Cardiac muscle cell (in vitro differentiated cells and primary cell): ENCODE measurements around the gene TMEM44. TPM values are rescaled to one million over a fixed set of nuclear protein-coding genes. Genes with fewer than 3 reads are reported as not detected.

Experiments used
- DNase-seq, 2 donors: peaks; one replicate each; pipeline versions ENCODE4 v3.0.0 to v3.0.0-alpha.2; 2010 to 2017; ENCODE audit warnings: low read depth in 1 of 2, low spot score in 1 of 2
- H3K27ac ChIP-seq: fragments of 200-600 bp; sonication (generic); 2 replicates; pipeline ENCODE4 v1.5.1; 2016
- H3K27me3 ChIP-seq: fragments of 200-600 bp; sonication (generic); 2 replicates; pipeline ENCODE4 v1.6.0; 2016; ENCODE audit warnings: control low read depth
- H3K36me3 ChIP-seq: fragments of 200-600 bp; sonication (generic); 2 replicates; pipeline ENCODE4 v1.5.1; 2016; ENCODE audit warnings: control low read depth
- H3K4me1 ChIP-seq: fragments of 200-600 bp; sonication (generic); 2 replicates; pipeline ENCODE4 v1.8.1; 2017; ENCODE audit warnings: low read depth, mild to moderate bottlenecking, mixed run types
- H3K4me3 ChIP-seq: fragments of 200-600 bp; sonication (generic); 2 replicates; pipeline ENCODE4 v1.5.1; 2016; ENCODE audit warnings: mild to moderate bottlenecking
- H3K9me3 ChIP-seq: fragments of 200-600 bp; sonication (generic); 2 replicates; pipeline ENCODE4 v1.5.1; 2017; ENCODE audit warnings: low read depth, mild to moderate bottlenecking, control low read depth
- polyA plus RNA-seq: library from polyadenylated mRNA; unstranded; fragments of >200 nt; fragmentation: Nextera tagmentation; extraction: Ambion mirVana; gene quantifications from 2 replicates; pipeline ENCODE4 v1.2.1, GENCODE V29; 2016
- total RNA-seq: library from RNA; depleted of rRNA; stranded (reverse); fragments of >200 nt; gene quantifications from 2 replicates; pipeline ENCODE4 v1.2.3, GENCODE V29; 2016
- TF ChIP-seq, protein P1 (sequence below): IDR thresholded peaks from 2 replicates; pipeline ENCODE4 v1.5.1; 2012; ENCODE audit warnings: low read depth, mild to moderate bottlenecking, low read length

Gene TMEM44, protein sequence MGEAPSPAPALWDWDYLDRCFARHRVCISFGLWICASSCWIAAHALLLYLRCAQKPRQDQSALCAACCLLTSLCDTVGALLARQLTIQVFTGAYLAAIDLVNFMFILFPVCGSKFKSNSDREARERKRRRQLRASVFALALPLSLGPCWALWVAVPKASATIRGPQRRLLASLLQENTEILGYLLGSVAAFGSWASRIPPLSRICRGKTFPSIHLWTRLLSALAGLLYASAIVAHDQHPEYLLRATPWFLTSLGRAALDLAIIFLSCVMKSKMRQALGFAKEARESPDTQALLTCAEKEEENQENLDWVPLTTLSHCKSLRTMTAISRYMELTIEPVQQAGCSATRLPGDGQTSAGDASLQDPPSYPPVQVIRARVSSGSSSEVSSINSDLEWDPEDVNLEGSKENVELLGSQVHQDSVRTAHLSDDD
- 14.1 and 16.2 TPM in 2 replicates for total RNA-seq
- 18.7 and 19.2 TPM in 2 replicates for polyA plus RNA-seq

DNA sequence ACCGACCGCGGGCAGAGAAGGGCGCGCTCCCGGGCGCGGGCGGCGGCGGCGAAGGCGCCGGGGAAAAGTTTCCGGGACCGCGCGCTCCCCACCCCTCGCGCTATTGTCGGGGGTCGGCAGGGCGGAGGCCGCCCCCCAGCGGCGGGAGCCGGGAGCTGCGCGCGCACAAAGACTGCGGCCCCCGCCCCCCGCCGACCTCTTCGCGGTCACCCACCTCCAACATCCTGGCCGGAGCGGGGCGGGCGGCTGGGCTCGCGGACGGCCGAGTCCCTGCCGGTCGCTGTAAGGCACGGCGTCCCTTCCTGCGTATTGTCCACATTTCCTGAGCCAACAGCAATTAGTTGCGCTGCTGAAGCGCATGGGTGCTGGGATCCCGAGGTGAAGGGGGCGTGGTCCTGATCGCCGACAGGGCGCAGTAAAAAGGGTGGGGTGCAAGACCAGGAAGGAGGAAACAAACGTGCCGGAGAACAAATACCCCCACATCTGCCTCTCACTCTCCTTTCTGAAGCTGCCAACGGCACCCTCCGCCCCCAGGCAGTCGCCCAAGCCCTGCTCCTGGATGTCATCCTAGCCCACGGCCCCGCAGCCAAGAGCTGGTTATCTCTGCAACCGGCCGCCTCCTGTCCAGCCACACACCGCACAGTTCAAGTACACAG is at the start of gene TMEM44:
Gene TMEM44 (minus strand): TSS at position 71 of the 656 bp plus-strand sequence. CDS start 204 bp downstream, outside the sequence.
- Histone ChIP-seq H3K9me3 (no peaks in the 10 kb centered on the region), H3K27me3 (no peaks in the 10 kb centered on the region), H3K36me3 (no peaks in the 10 kb centered on the region), H3K4me1 (no peaks in the 10 kb centered on the region), H3K27ac (peak within 1 kb of the TSS; percentile 53), H3K4me3 (peak within 1 kb of the TSS; percentile 64)
- DNase-seq = peak; percentile 85 to 91
- TF ChIP-seq, protein P1, sequence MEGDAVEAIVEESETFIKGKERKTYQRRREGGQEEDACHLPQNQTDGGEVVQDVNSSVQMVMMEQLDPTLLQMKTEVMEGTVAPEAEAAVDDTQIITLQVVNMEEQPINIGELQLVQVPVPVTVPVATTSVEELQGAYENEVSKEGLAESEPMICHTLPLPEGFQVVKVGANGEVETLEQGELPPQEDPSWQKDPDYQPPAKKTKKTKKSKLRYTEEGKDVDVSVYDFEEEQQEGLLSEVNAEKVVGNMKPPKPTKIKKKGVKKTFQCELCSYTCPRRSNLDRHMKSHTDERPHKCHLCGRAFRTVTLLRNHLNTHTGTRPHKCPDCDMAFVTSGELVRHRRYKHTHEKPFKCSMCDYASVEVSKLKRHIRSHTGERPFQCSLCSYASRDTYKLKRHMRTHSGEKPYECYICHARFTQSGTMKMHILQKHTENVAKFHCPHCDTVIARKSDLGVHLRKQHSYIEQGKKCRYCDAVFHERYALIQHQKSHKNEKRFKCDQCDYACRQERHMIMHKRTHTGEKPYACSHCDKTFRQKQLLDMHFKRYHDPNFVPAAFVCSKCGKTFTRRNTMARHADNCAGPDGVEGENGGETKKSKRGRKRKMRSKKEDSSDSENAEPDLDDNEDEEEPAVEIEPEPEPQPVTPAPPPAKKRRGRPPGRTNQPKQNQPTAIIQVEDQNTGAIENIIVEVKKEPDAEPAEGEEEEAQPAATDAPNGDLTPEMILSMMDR = peak; percentile 50

DNA sequence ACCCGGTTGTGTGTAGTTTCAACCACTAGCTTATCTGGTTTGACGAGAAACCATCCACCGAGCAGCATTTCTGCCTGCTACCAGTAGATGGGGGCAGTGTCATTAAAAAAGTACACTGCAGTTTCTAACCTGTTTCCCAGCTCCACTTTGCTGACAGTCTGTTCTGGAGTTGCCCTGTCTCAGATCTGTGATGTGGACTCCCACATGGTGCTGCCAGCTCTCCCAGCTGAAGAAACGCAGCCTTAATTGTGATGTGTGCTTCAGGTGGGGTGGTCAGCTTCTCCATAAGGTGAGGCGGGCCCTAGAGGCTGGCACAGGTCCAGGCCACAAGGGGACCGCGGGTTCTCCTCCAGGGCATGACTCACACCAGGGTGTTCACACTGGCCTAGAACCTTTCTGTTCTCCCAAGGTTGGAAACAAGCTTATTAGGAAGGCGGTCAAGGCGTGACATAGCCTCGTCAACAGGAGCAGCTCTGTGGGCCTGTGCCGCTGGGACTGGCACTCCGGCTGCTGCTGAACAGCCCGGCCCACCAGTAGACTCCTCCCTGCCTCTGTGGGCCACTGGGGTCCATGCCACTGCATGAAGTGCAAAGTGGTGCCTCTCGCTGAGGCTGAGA is 49.6 kb upstream of the TMEM44 start:
- peak; percentile 87 to 91 for DNase-seq
- TF ChIP-seq, protein P1 = peak; percentile 92
- H3K36me3 ChIP-seq = no peaks in the 10 kb centered on the region
- H3K27ac ChIP-seq = no peak overlapping the region
- H3K27me3 ChIP-seq = no peaks in the 10 kb centered on the region
- H3K4me1 ChIP-seq = no peaks in the 10 kb centered on the region
- H3K4me3 ChIP-seq = no peak overlapping the region
- no peaks in the 10 kb centered on the region for H3K9me3 ChIP-seq

DNA sequence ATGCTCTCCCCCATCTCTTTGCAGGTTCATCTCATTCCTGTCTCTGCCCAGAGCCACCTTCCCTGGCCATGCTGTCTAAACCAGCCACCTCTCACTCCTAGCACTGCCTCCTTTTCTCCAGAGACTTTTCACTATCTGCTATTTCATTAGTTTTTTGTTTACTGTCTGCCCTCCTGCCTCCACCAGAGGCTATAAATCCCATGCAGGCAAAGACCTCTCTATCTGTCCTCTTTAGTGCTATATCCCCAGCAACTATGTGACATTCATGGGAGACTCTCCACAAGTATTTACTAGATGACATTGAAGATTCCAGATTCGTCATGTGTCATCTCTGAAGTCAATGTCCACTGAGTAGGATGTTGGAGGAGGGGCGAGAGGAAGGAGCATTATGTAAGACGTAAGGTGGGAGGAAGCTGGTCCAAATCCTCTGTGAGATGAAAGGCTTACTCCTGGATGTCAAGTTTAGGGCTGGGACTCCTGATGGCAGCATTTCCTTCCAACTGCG is 49.0 kb upstream of the TMEM44 start:
- no peak for DNase-seq
- Histone ChIP-seq H3K36me3 (no peaks in the 10 kb centered on the region), H3K27ac (no peak overlapping the region), H3K4me1 (no peaks in the 10 kb centered on the region), H3K4me3 (no peak overlapping the region), H3K27me3 (no peaks in the 10 kb centered on the region), H3K9me3 (no peaks in the 10 kb centered on the region)
- TF ChIP-seq, protein P1 = no peak

DNA sequence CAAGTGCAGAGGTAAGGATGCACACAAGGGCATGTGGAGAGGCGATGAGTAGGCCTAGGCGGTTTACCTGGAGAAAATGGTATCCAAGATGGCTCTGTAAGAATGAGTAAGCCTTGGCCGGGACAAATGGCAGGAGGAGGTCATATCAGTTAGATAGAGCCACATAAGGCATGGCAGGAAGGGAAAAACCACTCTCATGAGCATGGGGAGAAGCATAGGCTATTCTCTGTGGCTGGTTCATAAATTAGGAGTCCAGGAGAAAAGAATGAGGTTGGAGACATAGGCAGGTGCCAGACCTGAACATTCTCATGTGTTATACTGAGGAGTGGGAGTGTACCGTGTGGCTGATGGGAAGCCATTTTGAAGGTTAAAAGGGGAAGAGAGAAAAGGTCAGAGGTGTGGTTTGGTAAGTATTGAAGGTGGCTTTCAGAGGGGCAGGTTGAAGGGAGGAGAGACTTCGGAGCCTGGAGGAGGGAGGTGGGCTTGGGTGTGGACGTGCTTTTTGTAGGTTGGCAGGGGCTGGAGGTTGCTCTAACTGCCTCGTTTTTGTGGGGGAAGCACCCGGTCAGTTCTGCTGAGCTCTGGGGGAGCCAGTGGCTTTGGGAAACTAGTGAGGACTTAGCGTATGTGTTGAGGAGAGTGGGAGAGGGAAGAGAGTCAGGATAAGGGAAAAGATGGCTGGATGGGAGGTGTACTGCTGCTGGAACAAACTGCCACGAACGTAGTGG is 47.8 kb upstream of the TMEM44 start:
- H3K9me3 ChIP-seq = no peaks in the 10 kb centered on the region
- DNase-seq = no peak
- no peak overlapping the region for H3K27ac ChIP-seq
- H3K4me1 ChIP-seq = no peaks in the 10 kb centered on the region
- H3K27me3 ChIP-seq = no peaks in the 10 kb centered on the region
- no peak overlapping the region for H3K4me3 ChIP-seq
- H3K36me3 ChIP-seq = no peaks in the 10 kb centered on the region
- TF ChIP-seq, protein P1 = no peak

GRCh38 chr3:194676471-194676870 is 43.3 kb upstream of the TMEM44 start:
- Histone ChIP-seq H3K27ac (no peak overlapping the region), H3K36me3 (no peaks in the 10 kb centered on the region), H3K9me3 (no peaks in the 10 kb centered on the region), H3K4me3 (no peak overlapping the region), H3K4me1 (no peaks in the 10 kb centered on the region), H3K27me3 (peaks cover 9% of the 10 kb centered on the region)
- TF ChIP-seq, protein P1 = no peak
- DNase-seq = no peak
